HepG2 (cell line): ENCODE measurements around the gene ACTG2. TPM values are rescaled to one million over a fixed set of nuclear protein-coding genes. Genes with fewer than 3 reads are reported as not detected.

Experiments
- ATAC-seq: fragments of 200-7000 bp; cut with Tn5 transposase; 3 replicates; pipeline ENCODE4 v1.9.1; 2020; ENCODE audit warnings: mild to moderate bottlenecking, moderate library complexity
- BruUV-seq: library from RNA; stranded (reverse); fragments of 400-500 nt; replicated peaks from 2 replicates; lab custom pipeline; 2021; lab: Mats Ljungman, UMichigan
- CTCF ChIA-PET: fragments of 300-600 bp; formaldehyde crosslinking; extraction: SDS; loops from one replicate; lab custom pipeline; 2021; ENCODE audit warnings: low total read pairs, inconsistent platforms, low intra/inter-chr PET ratio; lab: Yijun Ruan, JAX
- POLR2A ChIA-PET: fragments of 350-600 bp; sonication (Branson Sonifier 250); formaldehyde crosslinking; loops from one replicate; lab custom pipeline; 2020; ENCODE audit warnings: antibody characterized with exemption, inconsistent platforms; lab: Yijun Ruan, JAX
- DNase-seq: peaks from one replicate; pipeline ENCODE4 v3.0.0-alpha.2; 2015; ENCODE audit warnings: low spot score
- FAIRE-seq: peaks from 3 replicates; lab custom pipeline; 2011; peaks lifted over from hg19 to GRCh38; lab: Jason Lieb, UNC
- H2AFZ ChIP-seq: one replicate; pipeline ENCODE4 v1.6.1; 2011; ENCODE audit warnings: low read length, inconsistent platforms
- H3K27ac ChIP-seq: fragments of 300-600 bp; 3 replicates; pipeline ENCODE4 v1.8.0; 2011; ENCODE audit warnings: mixed run types, mild to moderate bottlenecking, mixed read lengths, low read length, inconsistent platforms; ENCODE audit not compliant: insufficient read depth; ENCODE audit errors: extremely low read length
- H3K27me3 ChIP-seq, 2 experiments: fragments of 200-600 bp in 1 of 2; 2 replicates in 1 of 2; 3 replicates in 1 of 2; pipeline versions ENCODE4 v1.6.0 to v1.8.0; 2011; ENCODE audit warnings: low read length in 2 of 2, mild to moderate bottlenecking in 2 of 2, moderate library complexity in 2 of 2, inconsistent platforms in 1 of 2; ENCODE audit not compliant: insufficient read depth in 2 of 2, control insufficient read depth in 1 of 2
- H3K36me3 ChIP-seq, 2 experiments: fragments of 200-600 bp in 1 of 2; replicated peaks in 1 of 2; 2 replicates in 1 of 2; 3 replicates in 1 of 2; pipeline versions ENCODE4 v1.5.1 to v1.8.0; 2011; ENCODE audit warnings: low read length in 2 of 2, inconsistent platforms in 1 of 2; ENCODE audit not compliant: insufficient read depth in 2 of 2, control insufficient read depth in 1 of 2
- H3K4me1 ChIP-seq: 2 replicates; pipeline ENCODE4 v1.5.1; 2012; ENCODE audit warnings: low read length, inconsistent platforms; ENCODE audit not compliant: insufficient read depth
- H3K4me2 ChIP-seq: 2 replicates; pipeline ENCODE4 v1.6.0; 2011; ENCODE audit warnings: low read depth, low read length, inconsistent platforms
- H3K4me3 ChIP-seq, 3 experiments: fragments of 200-600 bp in 1 of 3; sonication (generic), shearing (Covaris generic) in 1 of 3; replicated peaks in 1 of 3; 2 replicates each; pipeline ENCODE4 v1.5.1; 2011 to 2016; ENCODE audit warnings: low read length in 3 of 3, inconsistent platforms in 2 of 3, low read depth in 2 of 3, mild to moderate bottlenecking in 2 of 3, control low read depth in 1 of 3, mixed read lengths in 1 of 3; ENCODE audit not compliant: insufficient read depth in 1 of 3
- H3K79me2 ChIP-seq: one replicate; pipeline ENCODE4 v1.6.1; 2011; ENCODE audit warnings: low read length, inconsistent platforms; ENCODE audit not compliant: insufficient read depth
- H3K9ac ChIP-seq: 2 replicates; pipeline ENCODE4 v1.6.0; 2011; ENCODE audit warnings: mild to moderate bottlenecking, low read depth, low read length, inconsistent platforms; ENCODE audit not compliant: insufficient read depth
- H3K9me3 ChIP-seq: 2 replicates; pipeline ENCODE4 v1.5.1; 2012; ENCODE audit warnings: mild to moderate bottlenecking, low read length
- H4K20me1 ChIP-seq: 2 replicates; pipeline ENCODE4 v1.6.0; 2011; ENCODE audit warnings: inconsistent platforms, mild to moderate bottlenecking, low read length, moderate library complexity; ENCODE audit not compliant: insufficient read depth
- CREB1 ChIP-seq, 2 experiments: fragments of 450-650 bp in 1 of 2; IDR thresholded peaks; 2 replicates each; pipeline ENCODE4 v1.6.1; 2016 to 2017; ENCODE audit warnings: control low read depth in 1 of 2, mild to moderate bottlenecking in 1 of 2, missing compliant biosample characterization in 1 of 2, missing genetic modification characterization in 1 of 2
- GATAD2A ChIP-seq: IDR thresholded peaks from 2 replicates; pipeline ENCODE4 v1.6.1; 2016
- KDM5B ChIP-seq: sonication (generic); formaldehyde crosslinking; IDR thresholded peaks from 2 replicates; pipeline ENCODE4 v1.4.0; 2020; ENCODE audit warnings: missing genetic modification reagents, mild to moderate bottlenecking, borderline replicate concordance
- MAFK ChIP-seq, 2 experiments: IDR thresholded peaks in 1 of 2; conservative IDR thresholded peaks in 1 of 2; 2 replicates each; pipeline ENCODE4 v1.6.1; 2011; ENCODE audit warnings: improper control_type of control experiment in 2 of 2, low read length in 2 of 2
- NFE2 ChIP-seq: sonication (generic); formaldehyde crosslinking; IDR thresholded peaks from 2 replicates; pipeline ENCODE4 v1.4.0; 2020; ENCODE audit warnings: missing genetic modification reagents
- SMYD3 ChIP-seq: sonication (generic); formaldehyde crosslinking; IDR thresholded peaks from 2 replicates; pipeline ENCODE4 v1.8.1; 2023; ENCODE audit warnings: mild to moderate bottlenecking, missing genetic modification reagents
- THAP11 ChIP-seq: IDR thresholded peaks from 2 replicates; pipeline ENCODE4 v1.6.1; 2016; ENCODE audit warnings: missing biosample characterization, missing genetic modification reagents
- WGBS: methylation state at CpG from one replicate; pipeline ENCODE4 v1.1.6; 2017; ENCODE audit warnings: low lambda C conversion rate; 5-methylcytosine and 5-hydroxymethylcytosine counted together
- in situ Hi-C: cut with HindIII; loops from 2 replicates; pipeline ENCODE4 v1.10.0; 2017; ENCODE audit warnings: low pct_unique_long_range_greater_than_20kb; ENCODE audit not compliant: extremely low pct_ligation_motif_present
- intact Hi-C: fragments of 100-400 bp; cut with micrococcal nuclease; formaldehyde crosslinking; loops from one replicate; pipeline ENCODE4 v1.10.0; 2022; ENCODE audit not compliant: unreplicated experiment
- polyA plus RNA-seq, 8 experiments: library from polyadenylated mRNA; depleted of rRNA in 3 of 8; stranded (reverse) in 7 of 8; unstranded in 1 of 8; fragments of >200 nt; fragmentation: Illumina TruSeq in 4 of 8; extraction: Trizol in 4 of 8; gene quantifications; 2 replicates each; pipeline versions ENCODE4 v1.2.1 to v1.2.3, GENCODE V29; 2011 to 2016; ENCODE audit warnings: low read depth in 4 of 8, missing spikeins in 1 of 8, mixed read lengths in 1 of 8; ENCODE audit not compliant: insufficient read depth in 1 of 8
- total RNA-seq, 5 experiments: library from RNA; depleted of rRNA; stranded (reverse); fragments of >200 nt; fragmentation: Illumina TruSeq; extraction: Trizol; gene quantifications; 2 replicates each; pipeline ENCODE4 v1.2.3, GENCODE V29; 2016; ENCODE audit warnings: low read depth in 1 of 5
- TF ChIP-seq, protein P1 (sequence below): sonication (generic); formaldehyde crosslinking; IDR thresholded peaks from 2 replicates; pipeline ENCODE4 v1.4.0; 2020; ENCODE audit warnings: missing genetic modification reagents
- TF ChIP-seq, protein P2 (sequence below): sonication (generic); formaldehyde crosslinking; IDR thresholded peaks from 2 replicates; pipeline ENCODE4 v1.4.0; 2020; ENCODE audit warnings: missing genetic modification reagents, mild to moderate bottlenecking, borderline replicate concordance
- TF ChIP-seq, protein P3 (sequence below): sonication (generic); formaldehyde crosslinking; IDR thresholded peaks from 2 replicates; pipeline ENCODE4 v1.4.0; 2020; ENCODE audit warnings: mild to moderate bottlenecking, missing genetic modification reagents
- TF ChIP-seq, protein P4 (sequence below): IDR thresholded peaks from 2 replicates; pipeline ENCODE4 v1.6.1; 2016; ENCODE audit warnings: low read depth, borderline replicate concordance
- TF ChIP-seq, protein P5 (sequence below): sonication (generic); formaldehyde crosslinking; IDR thresholded peaks from 2 replicates; pipeline ENCODE4 v1.4.0; 2020; ENCODE audit warnings: mild to moderate bottlenecking, missing genetic modification reagents

ACTG2 gene
- total and polyA plus RNA-seq, 2 of the 13 experiments (the other 11 are each of a cell fraction or from before 2014, with no cell fraction given): 0.13 TPM; not detected in 1

DNA sequence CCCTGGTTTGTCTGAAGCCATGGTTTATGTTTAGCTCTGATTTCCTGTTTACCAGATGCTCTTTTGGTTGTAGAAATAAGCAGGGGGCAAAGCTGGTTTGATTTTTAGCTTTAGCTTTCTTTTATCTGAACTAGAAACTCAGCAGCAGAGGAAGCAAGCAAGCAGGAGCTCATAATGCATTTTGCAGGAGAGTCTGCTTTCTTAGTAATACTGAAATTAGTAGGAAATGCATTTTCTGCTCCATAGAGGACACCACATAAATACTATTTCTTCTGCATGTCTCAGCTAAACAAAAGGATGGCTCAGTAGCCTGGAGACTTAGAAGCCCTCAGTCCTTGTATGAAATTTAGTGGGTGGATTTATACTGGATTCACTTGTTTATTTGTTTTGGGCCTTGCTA is 57.0 kb downstream of the ACTG2 start:
- Histone ChIP-seq H2AFZ (no peak overlapping the region), H3K4me3 (no peak overlapping the region), H3K4me1 (no peaks in the 10 kb centered on the region), H3K27me3 (no peaks in the 10 kb centered on the region), H3K9ac (no peak overlapping the region), H3K36me3 (peaks cover 49 to 92% of the 10 kb centered on the region in 2 experiments), H4K20me1 (no peaks in the 10 kb centered on the region), H3K4me2 (no peak overlapping the region)
- FAIRE-seq: no peak
- CTCF ChIA-PET: no interaction called here
- no TSS peak for BruUV-seq
- POLR2A ChIA-PET: no interaction called here
- intact Hi-C loops: no loop called here
- TF ChIP-seq SMYD3 (CRISPR knock-in tag) (no peak), KDM5B (CRISPR knock-in tag) (no peak)
- TF ChIP-seq, all 625 proteins: peak for 0
- H3K27ac ChIP-seq: no peak overlapping the region
- peaks cover 2% of the 10 kb centered on the region for H3K79me2 ChIP-seq
- ATAC-seq (no peak), DNase-seq (no peak)
- in situ Hi-C loops: no loop called here
- H3K9me3 ChIP-seq: no peaks in the 10 kb centered on the region

DNA sequence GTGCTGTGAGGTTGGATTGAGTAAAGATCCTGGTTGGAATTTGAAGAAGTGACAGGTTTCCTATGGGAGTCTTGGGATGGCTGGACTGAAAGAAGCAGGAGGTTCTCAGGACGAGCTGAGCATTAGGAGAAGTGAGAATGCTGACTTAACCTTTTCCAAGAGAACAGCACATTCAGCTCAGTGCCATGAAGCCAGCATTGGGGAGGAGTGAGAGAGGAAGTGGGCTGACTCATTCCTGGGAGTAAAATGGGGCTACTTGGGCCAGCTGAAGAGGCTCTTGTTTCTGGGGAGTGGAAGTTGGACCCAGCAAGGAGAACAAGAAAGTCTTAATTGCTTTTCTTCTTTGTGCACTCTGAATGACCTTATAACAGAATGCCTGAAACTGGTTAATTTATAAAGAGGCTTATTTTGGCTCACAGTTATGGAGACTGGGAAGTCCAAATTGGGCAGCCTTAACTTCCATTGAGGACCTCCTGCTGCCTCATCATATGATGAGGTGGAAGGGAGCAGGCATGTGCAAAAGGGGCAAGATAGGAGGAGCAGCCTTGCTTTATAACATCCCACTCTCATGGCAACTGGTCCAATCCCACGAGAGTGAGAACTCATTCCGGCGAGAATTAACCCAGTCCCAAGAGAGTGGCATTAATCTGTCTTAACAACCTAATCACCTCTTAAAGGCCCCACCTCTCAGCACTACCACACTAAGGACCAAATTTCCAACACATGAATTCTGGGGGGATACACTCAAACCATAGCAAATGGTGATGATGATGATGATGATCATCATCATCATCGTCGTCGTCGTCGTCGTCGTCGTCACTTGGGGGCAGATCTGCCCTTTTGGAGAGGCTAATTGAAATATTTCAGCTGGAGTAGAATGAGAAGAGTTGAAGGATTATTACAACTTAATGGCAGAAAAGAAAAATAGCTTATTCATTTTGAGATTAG is 60.0 kb downstream of the ACTG2 start:
- FAIRE-seq (no peak), DNase-seq (no peak), ATAC-seq (no peak)
- in situ Hi-C loops (no loop called here), intact Hi-C loops (no loop called here)
- H3K4me2 ChIP-seq: no peak overlapping the region
- ChIA-PET CTCF (no interaction called here), POLR2A (no interaction called here)
- no peak overlapping the region for H2AFZ ChIP-seq
- WGBS: 69% methylated on average over 12 of the region's 12 CpGs
- H3K4me3 ChIP-seq: no peak overlapping the region
- H3K27ac ChIP-seq: no peak overlapping the region
- H4K20me1 ChIP-seq: no peaks in the 10 kb centered on the region
- peaks cover 47 to 88% of the 10 kb centered on the region in 2 experiments for H3K36me3 ChIP-seq
- no peaks in the 10 kb centered on the region for H3K27me3 ChIP-seq
- no peaks in the 10 kb centered on the region for H3K9me3 ChIP-seq
- no peaks in the 10 kb centered on the region for H3K79me2 ChIP-seq
- TF ChIP-seq GATAD2A (CRISPR knock-in tag): no peak
- TF ChIP-seq, protein P1, sequence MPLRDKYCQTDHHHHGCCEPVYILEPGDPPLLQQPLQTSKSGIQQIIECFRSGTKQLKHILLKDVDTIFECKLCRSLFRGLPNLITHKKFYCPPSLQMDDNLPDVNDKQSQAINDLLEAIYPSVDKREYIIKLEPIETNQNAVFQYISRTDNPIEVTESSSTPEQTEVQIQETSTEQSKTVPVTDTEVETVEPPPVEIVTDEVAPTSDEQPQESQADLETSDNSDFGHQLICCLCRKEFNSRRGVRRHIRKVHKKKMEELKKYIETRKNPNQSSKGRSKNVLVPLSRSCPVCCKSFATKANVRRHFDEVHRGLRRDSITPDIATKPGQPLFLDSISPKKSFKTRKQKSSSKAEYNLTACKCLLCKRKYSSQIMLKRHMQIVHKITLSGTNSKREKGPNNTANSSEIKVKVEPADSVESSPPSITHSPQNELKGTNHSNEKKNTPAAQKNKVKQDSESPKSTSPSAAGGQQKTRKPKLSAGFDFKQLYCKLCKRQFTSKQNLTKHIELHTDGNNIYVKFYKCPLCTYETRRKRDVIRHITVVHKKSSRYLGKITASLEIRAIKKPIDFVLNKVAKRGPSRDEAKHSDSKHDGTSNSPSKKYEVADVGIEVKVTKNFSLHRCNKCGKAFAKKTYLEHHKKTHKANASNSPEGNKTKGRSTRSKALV (CRISPR knock-in tag): no peak
- peak; percentile 28 to 55; a peak in 3 of 4 replicates for TF ChIP-seq MAFK (conservative IDR thresholded peaks at IDR 0.05 in 1 of 2, IDR thresholded peaks at IDR 0.05 in 1 of 2; ENCODE audit: low read length in 2 of 2)
- TF ChIP-seq NFE2: no peak
- TF ChIP-seq CREB1 (IDR thresholded peaks at IDR 0.05): peak; percentile 49
- TF ChIP-seq CREB1 (CRISPR knock-in tag; IDR thresholded peaks at IDR 0.05): no peak
- TF ChIP-seq, protein P2, sequence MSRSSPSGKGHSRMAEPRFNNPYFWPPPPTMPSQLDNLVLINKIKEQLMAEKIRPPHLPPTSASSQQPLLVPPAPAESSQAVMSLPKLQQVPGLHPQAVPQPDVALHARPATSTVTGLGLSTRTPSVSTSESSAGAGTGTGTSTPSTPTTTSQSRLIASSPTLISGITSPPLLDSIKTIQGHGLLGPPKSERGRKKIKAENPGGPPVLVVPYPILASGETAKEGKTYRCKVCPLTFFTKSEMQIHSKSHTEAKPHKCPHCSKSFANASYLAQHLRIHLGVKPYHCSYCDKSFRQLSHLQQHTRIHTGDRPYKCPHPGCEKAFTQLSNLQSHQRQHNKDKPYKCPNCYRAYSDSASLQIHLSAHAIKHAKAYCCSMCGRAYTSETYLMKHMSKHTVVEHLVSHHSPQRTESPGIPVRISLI (CRISPR knock-in tag): no peak
- TF ChIP-seq, protein P3, sequence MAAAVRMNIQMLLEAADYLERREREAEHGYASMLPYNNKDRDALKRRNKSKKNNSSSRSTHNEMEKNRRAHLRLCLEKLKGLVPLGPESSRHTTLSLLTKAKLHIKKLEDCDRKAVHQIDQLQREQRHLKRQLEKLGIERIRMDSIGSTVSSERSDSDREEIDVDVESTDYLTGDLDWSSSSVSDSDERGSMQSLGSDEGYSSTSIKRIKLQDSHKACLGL (CRISPR knock-in tag): no peak
- TF ChIP-seq, protein P4, sequence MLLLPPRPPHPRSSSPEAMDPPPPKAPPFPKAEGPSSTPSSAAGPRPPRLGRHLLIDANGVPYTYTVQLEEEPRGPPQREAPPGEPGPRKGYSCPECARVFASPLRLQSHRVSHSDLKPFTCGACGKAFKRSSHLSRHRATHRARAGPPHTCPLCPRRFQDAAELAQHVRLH (CRISPR knock-in tag): no peak
- no peak for TF ChIP-seq THAP11 (CRISPR knock-in tag)
- TF ChIP-seq, protein P5, sequence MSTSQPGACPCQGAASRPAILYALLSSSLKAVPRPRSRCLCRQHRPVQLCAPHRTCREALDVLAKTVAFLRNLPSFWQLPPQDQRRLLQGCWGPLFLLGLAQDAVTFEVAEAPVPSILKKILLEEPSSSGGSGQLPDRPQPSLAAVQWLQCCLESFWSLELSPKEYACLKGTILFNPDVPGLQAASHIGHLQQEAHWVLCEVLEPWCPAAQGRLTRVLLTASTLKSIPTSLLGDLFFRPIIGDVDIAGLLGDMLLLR (CRISPR knock-in tag): no peak
- H3K9ac ChIP-seq: no peak overlapping the region
- no peaks in the 10 kb centered on the region for H3K4me1 ChIP-seq
- no TSS peak for BruUV-seq
